ENCODE results near the gene DSN1.

DSN1 gene

DNA sequence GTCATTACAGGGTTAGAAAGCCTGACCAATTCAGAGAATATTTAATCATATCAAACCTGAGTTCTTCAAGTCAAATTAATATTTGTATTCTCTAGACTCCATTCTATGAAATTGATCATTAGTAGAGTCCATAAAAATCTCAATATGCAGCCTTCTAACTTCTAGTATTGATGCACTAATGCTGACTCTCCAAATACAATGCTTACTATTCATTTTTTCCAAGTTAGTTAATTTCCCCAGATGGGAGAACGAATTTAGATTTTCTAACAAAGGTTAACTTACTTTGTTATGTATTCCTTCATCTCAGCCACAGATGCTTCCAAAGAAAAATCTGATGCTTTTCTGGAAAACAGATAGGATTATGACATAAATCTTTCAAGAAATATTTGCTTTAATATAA, 15.3 kb downstream of the DSN1 start:
- in situ Hi-C loops (cut with MboI; ENCODE audit: low sequenced_read_pairs) = no loop called here

DNA sequence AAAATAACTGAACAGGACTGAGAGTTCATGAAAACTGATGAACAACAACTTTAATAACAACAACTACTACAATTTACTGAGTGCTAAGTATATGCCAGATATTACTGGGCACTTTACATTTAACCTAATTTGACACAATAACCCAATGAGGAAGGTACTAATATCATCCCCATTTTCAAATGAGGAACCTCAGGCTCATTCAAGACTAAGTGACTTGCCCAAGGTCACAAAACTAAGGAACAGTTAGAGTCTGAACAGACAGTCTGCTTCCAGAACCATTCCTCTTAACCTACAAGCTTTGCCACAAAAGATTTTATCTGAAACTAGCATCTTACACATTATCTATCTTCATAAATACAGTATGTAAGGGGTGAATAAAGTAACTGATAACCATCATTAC, 17.1 kb downstream of the DSN1 start:
- in situ Hi-C loops (cut with MboI; ENCODE audit: low sequenced_read_pairs) = no loop called here

DNA sequence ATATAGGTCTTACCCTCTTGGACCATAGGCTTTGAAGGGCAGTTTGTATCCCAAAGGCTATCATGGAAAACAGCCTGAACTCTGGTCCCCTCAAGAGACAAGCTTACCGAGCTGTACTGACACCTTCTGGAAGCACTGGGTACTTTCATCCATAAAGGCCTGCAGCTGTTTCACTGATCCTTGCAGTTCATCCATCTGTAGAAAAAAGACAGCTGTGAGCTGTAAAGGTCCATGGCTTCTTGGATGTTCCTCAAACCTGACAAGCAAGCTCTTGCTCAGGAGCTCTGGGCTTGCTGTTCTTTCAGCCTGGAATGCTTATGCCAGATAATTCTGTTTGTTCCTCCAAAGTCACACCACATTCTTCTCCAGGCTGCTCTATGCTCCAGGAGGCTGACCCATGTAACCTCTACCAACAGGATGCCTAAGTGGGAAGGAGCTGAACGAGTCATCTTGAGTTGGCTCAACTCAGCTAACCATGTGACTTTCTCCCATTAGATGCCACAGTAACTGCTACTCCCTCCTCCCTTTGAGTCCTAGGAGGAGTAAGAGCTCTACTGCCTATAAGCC, 18.8 kb downstream of the DSN1 start:
- in situ Hi-C loops (cut with MboI; ENCODE audit: low sequenced_read_pairs) = no loop called here

DNA sequence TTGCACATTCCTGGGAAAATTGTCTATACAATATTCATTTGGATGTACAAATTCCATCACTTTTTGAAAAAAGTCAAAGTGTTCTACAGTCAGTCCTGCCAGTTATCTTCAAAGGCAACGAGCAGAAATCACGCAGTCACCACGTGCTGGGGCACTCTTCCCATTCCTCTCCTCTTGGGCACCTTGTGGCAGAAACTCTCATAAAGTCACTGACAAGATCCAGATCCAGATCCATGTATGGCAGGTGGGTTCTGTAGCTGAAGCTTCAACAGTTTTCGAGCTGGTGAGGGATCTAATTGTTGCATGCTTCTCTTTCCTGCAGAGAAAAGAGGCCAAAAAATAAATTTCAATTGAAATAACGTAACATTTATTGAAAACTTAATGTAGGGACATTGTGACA, 21.0 kb downstream of the DSN1 start:
- in situ Hi-C loops (cut with MboI; ENCODE audit: low sequenced_read_pairs) = no loop called here

GRCh38 chr20:36745927-36746659, 27.5 kb downstream of the DSN1 start, which contains the start of gene NDRG3:
Gene NDRG3 (minus strand): TSS chr20:36746090. CDS start chr20:36721735, 24,355 bp downstream.
- in situ Hi-C loops (cut with MboI; ENCODE audit: low sequenced_read_pairs) = no loop called here

- in situ Hi-C loops (cut with MboI; ENCODE audit: low sequenced_read_pairs) = no loop called here
Measured at GRCh38 chr20:36745234-36745926, 28.2 kb downstream of the DSN1 start.

DNA sequence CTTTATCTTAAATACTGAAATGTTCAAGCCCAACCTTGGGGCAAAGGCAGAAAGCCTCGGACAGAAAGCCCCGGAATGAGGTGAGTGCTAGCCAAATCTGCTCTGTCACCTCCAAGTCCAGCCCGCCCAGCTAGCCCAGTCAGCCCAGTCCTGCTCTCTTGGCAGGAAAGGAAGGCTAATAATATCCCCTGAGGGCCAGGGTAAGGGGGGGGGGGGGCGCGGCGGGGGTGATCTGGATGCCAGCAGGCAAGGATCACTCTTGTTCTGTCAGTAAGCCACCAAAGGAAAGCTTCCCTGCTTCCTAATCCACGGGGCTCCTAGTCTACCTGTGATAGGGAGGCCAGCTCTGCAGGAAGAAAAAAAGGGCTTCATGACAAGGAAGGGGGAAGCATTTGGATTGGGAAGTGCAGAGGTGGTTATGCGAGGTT, 28.8 kb downstream of the DSN1 start:
- in situ Hi-C loops (cut with MboI; ENCODE audit: low sequenced_read_pairs) = no loop called here

- in situ Hi-C loops (cut with MboI; ENCODE audit: low sequenced_read_pairs) = no loop called here
Measured at GRCh38 chr20:36744243-36744642, 29.3 kb downstream of the DSN1 start.

DNA sequence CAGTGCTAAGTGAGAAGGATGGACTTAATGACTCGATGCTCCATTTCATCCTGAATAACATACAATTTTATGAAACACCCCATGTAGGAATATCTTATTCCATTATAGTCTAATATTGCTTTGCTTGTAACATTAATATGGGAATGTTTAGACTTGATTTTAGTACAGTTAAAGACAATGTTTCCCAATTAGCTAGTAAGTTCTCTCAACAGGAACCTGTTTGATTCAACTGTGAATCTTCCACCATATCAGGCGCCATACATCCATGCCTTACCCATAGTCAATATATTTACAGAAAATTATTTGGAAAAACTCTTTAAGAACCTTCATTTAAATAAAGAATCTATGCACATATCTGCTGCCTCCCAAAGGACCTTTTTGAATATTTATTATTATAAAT, 31.0 kb downstream of the DSN1 start:
- in situ Hi-C loops (cut with MboI; ENCODE audit: low sequenced_read_pairs) = no loop called here

DNA sequence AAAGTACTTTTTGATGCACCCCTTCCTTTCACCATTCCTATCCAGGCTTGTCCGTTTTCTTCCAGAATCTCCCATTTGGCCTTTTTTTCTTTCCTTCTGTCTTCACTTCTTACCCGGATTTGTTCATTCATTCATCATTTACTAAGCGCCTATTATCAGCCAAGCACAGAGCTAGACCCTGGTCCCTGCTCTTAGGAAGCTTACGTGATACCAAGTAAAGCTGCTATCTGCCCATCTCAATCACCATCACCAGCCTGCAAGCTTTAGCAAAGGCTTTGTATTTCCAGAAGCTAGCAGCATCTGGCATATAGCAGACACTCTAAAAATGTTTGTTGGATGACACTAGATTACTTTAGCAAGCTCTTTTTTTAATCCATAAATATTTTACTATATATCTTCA, 32.5 kb downstream of the DSN1 start:
- in situ Hi-C loops (cut with MboI; ENCODE audit: low sequenced_read_pairs) = no loop called here

DNA sequence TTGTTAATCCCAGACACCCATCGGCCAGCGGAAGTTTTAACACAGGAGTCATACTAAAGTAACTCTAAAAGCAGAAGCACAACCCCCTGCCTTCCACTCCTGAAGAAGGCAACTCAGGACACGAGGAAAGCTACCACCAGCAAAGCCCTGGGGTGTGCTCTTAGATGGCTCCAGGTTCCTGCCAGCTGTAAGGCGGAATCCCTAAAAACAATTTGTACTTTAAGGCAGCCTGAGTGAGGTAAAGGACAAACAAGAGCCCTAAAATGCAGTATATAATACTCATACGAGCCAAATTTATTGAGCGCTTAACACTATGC, 36.4 kb downstream of the DSN1 start:
- in situ Hi-C loops (cut with MboI; ENCODE audit: low sequenced_read_pairs) = no loop called here

- in situ Hi-C loops (cut with MboI; ENCODE audit: low sequenced_read_pairs) = no loop called here
Measured at GRCh38 chr20:36736451-36737182, 36.9 kb downstream of the DSN1 start.

DNA sequence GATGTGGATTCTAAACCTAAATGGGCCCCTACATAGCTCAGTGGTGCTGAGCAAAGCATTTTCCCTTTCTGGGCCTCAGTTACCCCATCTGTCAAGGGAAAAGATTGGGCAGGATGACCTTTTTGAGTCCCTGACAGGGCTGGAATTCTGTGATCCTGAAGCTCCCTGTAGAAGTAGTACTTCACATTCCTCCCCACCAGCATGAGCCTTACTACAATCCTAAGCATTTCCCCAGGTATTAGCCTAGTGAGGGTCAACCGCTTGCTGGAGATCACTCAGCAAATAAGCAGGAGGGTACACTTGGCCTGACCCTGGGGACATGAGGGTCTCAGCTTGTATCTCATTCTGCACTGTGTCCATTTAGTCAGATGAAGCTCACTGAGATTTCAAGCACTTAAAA, 41.1 kb downstream of the DSN1 start:
- in situ Hi-C loops (cut with MboI; ENCODE audit: low sequenced_read_pairs) = no loop called here

- in situ Hi-C loops (cut with MboI; ENCODE audit: low sequenced_read_pairs) = no loop called here
Measured at GRCh38 chr20:36728986-36729385, 44.6 kb downstream of the DSN1 start.

DNA sequence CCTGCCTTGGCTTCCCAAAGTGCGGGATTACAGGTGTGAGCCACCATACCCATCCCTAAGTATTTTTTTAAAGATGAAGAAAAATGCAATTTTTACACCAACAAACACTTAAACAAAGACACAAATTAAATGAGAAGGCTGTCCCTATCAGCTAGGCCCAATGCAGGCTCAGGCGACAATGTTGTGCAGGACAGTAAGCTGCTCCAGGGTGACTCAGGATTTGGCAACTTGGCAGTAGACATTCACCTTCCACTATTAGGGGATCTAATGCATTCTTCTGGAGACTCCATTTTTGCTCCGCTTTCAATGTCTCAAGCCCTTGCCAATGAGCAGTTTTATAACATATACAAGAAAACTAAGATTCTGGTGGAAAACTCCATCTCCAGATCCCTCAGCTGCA, 47.4 kb downstream of the DSN1 start:
- in situ Hi-C loops (cut with MboI; ENCODE audit: low sequenced_read_pairs) = no loop called here

DNA sequence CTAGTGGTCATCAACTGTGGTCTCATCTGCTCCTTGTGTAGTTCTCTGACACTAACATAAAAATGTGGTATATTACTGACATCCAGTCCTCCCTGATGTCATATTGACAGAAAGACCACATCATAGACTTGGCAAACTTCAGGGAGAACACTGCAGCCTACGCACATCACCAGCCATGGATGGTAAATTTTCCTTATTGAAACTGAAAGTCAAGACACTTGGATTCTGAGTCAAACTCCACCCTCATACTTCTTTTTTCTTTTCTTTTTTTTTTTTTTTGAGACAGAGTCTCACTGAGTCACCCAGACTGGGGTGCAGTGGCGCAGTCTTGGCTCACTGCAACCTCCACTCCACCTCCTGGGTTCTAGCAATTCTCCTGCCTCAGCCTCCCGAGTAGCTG, 53.1 kb downstream of the DSN1 start:
- in situ Hi-C loops (cut with MboI; ENCODE audit: low sequenced_read_pairs) = no loop called here

DNA sequence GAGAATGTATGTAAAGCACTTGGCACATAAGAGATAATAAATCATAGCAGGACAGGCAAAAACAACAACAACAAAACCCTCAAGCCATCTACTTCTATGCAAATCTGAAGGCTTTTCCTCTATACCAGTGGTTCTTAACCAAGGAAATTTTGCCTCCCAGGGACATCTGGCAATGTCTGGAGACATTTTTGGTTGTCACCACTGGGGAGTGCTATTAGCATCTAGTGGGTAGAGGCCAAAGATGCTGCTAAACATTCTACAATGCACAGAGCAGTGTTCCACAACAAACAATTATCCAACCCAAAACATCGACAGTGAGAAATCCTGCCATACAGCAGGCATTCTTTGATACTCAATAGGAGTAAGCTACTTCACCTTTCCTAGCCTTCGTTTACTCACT, 55.9 kb downstream of the DSN1 start:
- in situ Hi-C loops (cut with MboI; ENCODE audit: low sequenced_read_pairs) = no loop called here

- in situ Hi-C loops (cut with MboI; ENCODE audit: low sequenced_read_pairs) = no loop called here
Measured at GRCh38 chr20:36717021-36717420, 56.5 kb downstream of the DSN1 start.

DNA sequence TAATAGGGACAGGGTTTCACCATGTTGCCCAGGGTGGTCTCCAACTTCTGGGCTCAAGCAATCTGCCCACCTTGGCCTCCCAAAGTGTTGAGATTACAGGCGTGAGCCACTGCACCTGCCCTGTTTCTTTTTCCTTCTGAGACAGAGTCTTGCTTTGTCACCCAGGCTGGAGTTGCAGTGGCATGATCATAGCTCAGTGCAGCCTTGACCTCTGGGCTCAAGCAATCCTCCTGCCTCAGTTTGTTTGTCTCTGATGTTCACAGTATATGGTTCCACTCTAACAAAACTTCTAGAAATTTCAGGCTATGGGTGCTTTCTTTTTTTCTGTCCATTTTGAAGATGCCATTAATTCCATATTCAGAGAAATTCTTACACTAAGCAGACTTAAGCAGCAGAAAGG, 60.8 kb downstream of the DSN1 start:
- in situ Hi-C loops (cut with MboI; ENCODE audit: low sequenced_read_pairs) = no loop called here

DNA sequence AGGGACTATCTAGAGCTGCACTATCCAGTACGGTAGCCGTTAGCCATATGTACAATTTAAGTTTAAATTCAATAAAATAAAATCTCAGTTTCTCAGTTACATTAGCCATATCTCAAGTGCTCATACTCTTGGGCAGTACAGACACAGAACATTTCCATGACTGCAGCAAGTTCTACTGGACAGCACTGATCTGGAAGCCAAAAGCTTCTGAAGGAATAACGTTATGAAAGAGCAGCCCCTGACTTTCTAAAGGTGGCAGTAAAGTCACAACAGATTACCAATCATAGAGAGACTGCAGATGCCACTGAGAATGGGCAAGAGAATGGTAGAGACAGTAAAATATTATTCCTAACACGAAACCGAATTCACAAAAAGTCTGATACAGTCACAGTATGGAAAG, 64.4 kb downstream of the DSN1 start:
- in situ Hi-C loops (cut with MboI; ENCODE audit: low sequenced_read_pairs) = no loop called here

DNA sequence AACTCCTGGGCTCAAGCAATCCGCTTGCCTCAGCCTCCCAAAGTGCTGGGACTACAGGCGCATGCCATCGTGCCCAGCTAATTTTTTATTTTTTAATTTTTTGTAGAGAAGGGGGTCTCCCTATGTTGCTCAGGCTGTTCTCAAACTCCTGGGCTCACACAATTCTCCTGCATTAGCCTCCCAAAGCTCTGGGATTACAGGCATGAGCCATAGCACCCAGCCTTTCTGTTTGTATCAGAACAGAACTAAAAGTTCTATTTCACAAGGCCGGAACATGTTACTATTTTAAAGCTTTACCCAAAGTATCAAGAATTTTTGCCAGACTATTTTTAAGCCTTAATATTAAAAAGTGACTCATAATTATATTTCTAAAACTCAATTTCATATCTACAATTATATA, 70.0 kb downstream of the DSN1 start:
- in situ Hi-C loops (cut with MboI; ENCODE audit: low sequenced_read_pairs) = no loop called here

All from HL-60/S4 (cell line).